H9 (cell line): ENCODE data around the gene ULK4. TPM values are rescaled to one million over a fixed set of nuclear protein-coding genes. Genes with fewer than 3 reads are reported as not detected.

ENCODE experiments used
- DNase-seq: peaks from one replicate; pipeline ENCODE4 v3.0.0-alpha.2; 2017
- H2AFZ ChIP-seq: one replicate; pipeline ENCODE4 v1.6.1; 2013; ENCODE audit warnings: mild to moderate bottlenecking, low read length, control low read depth, moderate library complexity
- H2AK5ac ChIP-seq: 2 replicates; pipeline ENCODE4 v1.6.1; 2013; ENCODE audit warnings: low read length, control low read depth, mixed read lengths; ENCODE audit not compliant: insufficient read length
- H2BK120ac ChIP-seq: one replicate; pipeline ENCODE4 v1.6.1; 2013; ENCODE audit warnings: low read depth, mild to moderate bottlenecking, low read length, control low read depth, inconsistent platforms; ENCODE audit not compliant: poor library complexity, severe bottlenecking
- H2BK12ac ChIP-seq: 2 replicates; pipeline ENCODE4 v1.6.1; 2013; ENCODE audit warnings: low read length, control low read depth, mixed read lengths, low read depth; ENCODE audit not compliant: insufficient read length
- H2BK15ac ChIP-seq: 2 replicates; pipeline ENCODE4 v1.6.1; 2013; ENCODE audit warnings: low read depth, low read length, control low read depth
- H2BK20ac ChIP-seq: one replicate; pipeline ENCODE4 v1.6.1; 2013; ENCODE audit warnings: low read depth, mild to moderate bottlenecking, low read length, control low read depth, inconsistent platforms; ENCODE audit not compliant: poor library complexity, severe bottlenecking
- H2BK5ac ChIP-seq: 2 replicates; pipeline ENCODE4 v1.6.1; 2013; ENCODE audit warnings: low read length, control low read depth, mixed read lengths; ENCODE audit not compliant: insufficient read length
- H3K14ac ChIP-seq: 2 replicates; pipeline ENCODE4 v1.6.1; 2013; ENCODE audit warnings: low read length, control low read depth; ENCODE audit not compliant: insufficient read depth
- H3K18ac ChIP-seq: 2 replicates; pipeline ENCODE4 v1.6.1; 2013; ENCODE audit warnings: low read depth, mild to moderate bottlenecking, mixed read lengths, low read length, control low read depth; ENCODE audit not compliant: insufficient read length
- H3K23ac ChIP-seq: 2 replicates; pipeline ENCODE4 v1.6.1; 2013; ENCODE audit warnings: low read length, control low read depth, mixed read lengths, low read depth; ENCODE audit not compliant: insufficient read length
- H3K23me2 ChIP-seq: 2 replicates; pipeline ENCODE4 v1.6.1; 2013; ENCODE audit warnings: low read depth, mild to moderate bottlenecking, mixed read lengths, low read length, control low read depth; ENCODE audit not compliant: insufficient read length, poor library complexity, severe bottlenecking
- H3K27ac ChIP-seq: 2 replicates; pipeline ENCODE4 v1.5.1; 2013; ENCODE audit warnings: low read length, control low read depth, mixed read lengths, low read depth; ENCODE audit not compliant: insufficient read length
- H3K27me3 ChIP-seq: 2 replicates; pipeline ENCODE4 v1.6.1; 2013; ENCODE audit warnings: low read length, control low read depth, inconsistent platforms; ENCODE audit not compliant: insufficient read depth
- H3K4ac ChIP-seq: 2 replicates; pipeline ENCODE4 v1.6.1; 2013; ENCODE audit warnings: low read depth, mild to moderate bottlenecking, control low read depth, inconsistent platforms, low read length, moderate library complexity
- H3K4me1 ChIP-seq: 2 replicates; pipeline ENCODE4 v1.6.1; 2013; ENCODE audit warnings: low read length, control low read depth, inconsistent platforms; ENCODE audit not compliant: insufficient read depth
- H3K4me2 ChIP-seq: 2 replicates; pipeline ENCODE4 v1.6.1; 2013; ENCODE audit warnings: low read length, control low read depth, mixed read lengths; ENCODE audit not compliant: insufficient read length, insufficient read depth
- H3K56ac ChIP-seq: 2 replicates; pipeline ENCODE4 v1.6.1; 2013; ENCODE audit warnings: low read depth, mild to moderate bottlenecking, mixed read lengths, low read length, control low read depth; ENCODE audit not compliant: insufficient read length
- H3K79me1 ChIP-seq: 2 replicates; pipeline ENCODE4 v1.6.1; 2013; ENCODE audit warnings: low read depth, mild to moderate bottlenecking, moderate library complexity, low read length, control low read depth, inconsistent platforms; ENCODE audit not compliant: insufficient read depth, poor library complexity, severe bottlenecking
- H3K79me2 ChIP-seq: 2 replicates; pipeline ENCODE4 v1.6.1; 2013; ENCODE audit warnings: low read length, control low read depth, inconsistent platforms; ENCODE audit not compliant: insufficient read depth
- H3K9ac ChIP-seq: 2 replicates; pipeline ENCODE4 v1.6.1; 2013; ENCODE audit warnings: low read length, control low read depth, mixed read lengths; ENCODE audit not compliant: insufficient read length; ENCODE audit errors: extremely low read depth
- H3K9me3 ChIP-seq: one replicate; pipeline ENCODE4 v1.6.1; 2013; ENCODE audit warnings: low read depth, low read length, inconsistent platforms; ENCODE audit not compliant: control insufficient read depth
- H3T11ph ChIP-seq: one replicate; pipeline ENCODE4 v1.6.1; 2013; ENCODE audit warnings: mild to moderate bottlenecking, low read length, control low read depth, inconsistent platforms
- H4K20me1 ChIP-seq: one replicate; pipeline ENCODE4 v1.6.1; 2013; ENCODE audit not compliant: control insufficient read depth, insufficient read length, insufficient read depth
- H4K5ac ChIP-seq: 2 replicates; pipeline ENCODE4 v1.6.1; 2013; ENCODE audit warnings: low read depth, mild to moderate bottlenecking, mixed read lengths, low read length, control low read depth; ENCODE audit not compliant: insufficient read length
- H4K8ac ChIP-seq: replicated peaks from 2 replicates; pipeline ENCODE4 v1.6.1; 2013; ENCODE audit warnings: low read length, control low read depth, mixed read lengths, low read depth; ENCODE audit not compliant: insufficient read length
- H4K91ac ChIP-seq: 2 replicates; pipeline ENCODE4 v1.6.1; 2013; ENCODE audit warnings: low read depth, mild to moderate bottlenecking, moderate library complexity, mixed read lengths, low read length, control low read depth; ENCODE audit not compliant: insufficient read length
- H3K27ac Mint-ChIP-seq, 3 experiments: 2 replicates in 2 of 3; 3 replicates in 1 of 3; pipeline ENCODE4 v1.8.0; 2020 to 2021; ENCODE audit warnings: mixed read lengths in 3 of 3, mild to moderate bottlenecking in 1 of 3, moderate library complexity in 1 of 3
- H3K27me3 Mint-ChIP-seq: 2 replicates; pipeline ENCODE4 v1.8.0; 2021; ENCODE audit warnings: low read depth, mild to moderate bottlenecking, moderate library complexity, mixed read lengths
- H3K36me3 Mint-ChIP-seq, 3 experiments: 2 replicates in 2 of 3; 3 replicates in 1 of 3; pipeline ENCODE4 v1.8.0; 2020 to 2021; ENCODE audit warnings: low read depth in 3 of 3, mixed read lengths in 3 of 3; ENCODE audit not compliant: insufficient read depth in 1 of 3
- H3K4me1 Mint-ChIP-seq, 2 experiments: 2 replicates each; pipeline ENCODE4 v1.8.0; 2020; ENCODE audit warnings: mixed read lengths in 2 of 2
- H3K4me3 Mint-ChIP-seq, 2 experiments: 2 replicates in 1 of 2; 3 replicates in 1 of 2; pipeline ENCODE4 v1.8.0; 2020 to 2021; ENCODE audit warnings: mild to moderate bottlenecking in 2 of 2, mixed read lengths in 2 of 2, moderate library complexity in 1 of 2
- H3K9me3 Mint-ChIP-seq, 2 experiments: 2 replicates in 1 of 2; 3 replicates in 1 of 2; pipeline ENCODE4 v1.8.0; 2020; ENCODE audit warnings: mild to moderate bottlenecking in 2 of 2, mixed read lengths in 2 of 2, moderate library complexity in 1 of 2
- CTCF ChIP-seq: fragments of 200-600 bp; sonication (generic); conservative IDR thresholded peaks from 3 replicates; pipeline ENCODE4 v1.8.0; 2021; ENCODE audit warnings: antibody characterized with exemption, mild to moderate bottlenecking
- total RNA-seq: library from RNA; stranded (reverse); gene quantifications from 2 replicates; pipeline ENCODE4 v1.2.1, GENCODE V29; 2021

Gene ULK4
- total RNA-seq, 1 experiment from 2014 or later: 12.9 TPM

GRCh38 chr3:41602121-41602520, 359.8 kb downstream of the ULK4 start:
- Mint-ChIP-seq H3K9me3 (no peaks in the 10 kb centered on the region), H3K4me3 (no peak overlapping the region), H3K27ac (no peak overlapping the region), H3K4me1 (no peaks in the 10 kb centered on the region), H3K36me3 (no peaks in the 10 kb centered on the region), H3K27me3 (no peaks in the 10 kb centered on the region)
- DNase-seq: no peak
- H3K27me3 ChIP-seq: no peaks in the 10 kb centered on the region
- H2BK15ac ChIP-seq: no peak overlapping the region
- H3K9me3 ChIP-seq: no peaks in the 10 kb centered on the region
- H3K4ac ChIP-seq: no peak overlapping the region
- no peak for TF ChIP-seq CTCF
- H4K20me1 ChIP-seq: no peaks in the 10 kb centered on the region
- H2BK5ac ChIP-seq: no peak overlapping the region
- H3K23me2 ChIP-seq: no peaks in the 10 kb centered on the region
- H3K23ac ChIP-seq: no peak overlapping the region
- H3K79me1 ChIP-seq: no peaks in the 10 kb centered on the region
- no peak overlapping the region for H4K8ac ChIP-seq
- H3K27ac ChIP-seq: no peak overlapping the region
- no peak overlapping the region for H2AFZ ChIP-seq
- H4K91ac ChIP-seq: no peak overlapping the region
- H3T11ph ChIP-seq: no peak overlapping the region
- no peak overlapping the region for H2AK5ac ChIP-seq
- H3K18ac ChIP-seq: no peak overlapping the region
- H3K56ac ChIP-seq: no peak overlapping the region
- no peaks in the 10 kb centered on the region for H3K79me2 ChIP-seq
- H2BK12ac ChIP-seq: no peak overlapping the region
- H2BK120ac ChIP-seq: no peak overlapping the region
- no peak overlapping the region for H3K14ac ChIP-seq
- no peaks in the 10 kb centered on the region for H3K4me1 ChIP-seq
- no peak overlapping the region for H3K9ac ChIP-seq
- H4K5ac ChIP-seq: no peak overlapping the region
- H3K4me2 ChIP-seq: no peak overlapping the region
- no peak overlapping the region for H2BK20ac ChIP-seq
